Epithelial cell of esophagus (primary cell): Measurements from ENCODE around the gene ZFC3H1.

ENCODE experiments used
- DNase-seq: peaks from one replicate; pipeline ENCODE4 v3.0.0; 2010; ENCODE audit warnings: low read depth
- H3K4me3 ChIP-seq: 2 replicates; pipeline ENCODE4 v1.5.1; 2011; ENCODE audit warnings: mild to moderate bottlenecking, low read length, control low read depth
- TF ChIP-seq, protein P1 (sequence below): IDR thresholded peaks from 2 replicates; pipeline ENCODE4 v1.5.1; 2011; ENCODE audit warnings: low read depth, mild to moderate bottlenecking, low read length, control low read depth, inconsistent platforms; ENCODE audit not compliant: insufficient read depth; ENCODE audit errors: missing control alignments

The ZFC3H1 gene

GRCh38 chr12:71686658-71687025 lies 23.0 kb upstream of the ZFC3H1 start:
- DNase-seq, result peak; percentile 46
- TF ChIP-seq, protein P1, sequence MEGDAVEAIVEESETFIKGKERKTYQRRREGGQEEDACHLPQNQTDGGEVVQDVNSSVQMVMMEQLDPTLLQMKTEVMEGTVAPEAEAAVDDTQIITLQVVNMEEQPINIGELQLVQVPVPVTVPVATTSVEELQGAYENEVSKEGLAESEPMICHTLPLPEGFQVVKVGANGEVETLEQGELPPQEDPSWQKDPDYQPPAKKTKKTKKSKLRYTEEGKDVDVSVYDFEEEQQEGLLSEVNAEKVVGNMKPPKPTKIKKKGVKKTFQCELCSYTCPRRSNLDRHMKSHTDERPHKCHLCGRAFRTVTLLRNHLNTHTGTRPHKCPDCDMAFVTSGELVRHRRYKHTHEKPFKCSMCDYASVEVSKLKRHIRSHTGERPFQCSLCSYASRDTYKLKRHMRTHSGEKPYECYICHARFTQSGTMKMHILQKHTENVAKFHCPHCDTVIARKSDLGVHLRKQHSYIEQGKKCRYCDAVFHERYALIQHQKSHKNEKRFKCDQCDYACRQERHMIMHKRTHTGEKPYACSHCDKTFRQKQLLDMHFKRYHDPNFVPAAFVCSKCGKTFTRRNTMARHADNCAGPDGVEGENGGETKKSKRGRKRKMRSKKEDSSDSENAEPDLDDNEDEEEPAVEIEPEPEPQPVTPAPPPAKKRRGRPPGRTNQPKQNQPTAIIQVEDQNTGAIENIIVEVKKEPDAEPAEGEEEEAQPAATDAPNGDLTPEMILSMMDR, result no peak
- peak overlapping the region; percentile 71 for H3K4me3 ChIP-seq

DNA sequence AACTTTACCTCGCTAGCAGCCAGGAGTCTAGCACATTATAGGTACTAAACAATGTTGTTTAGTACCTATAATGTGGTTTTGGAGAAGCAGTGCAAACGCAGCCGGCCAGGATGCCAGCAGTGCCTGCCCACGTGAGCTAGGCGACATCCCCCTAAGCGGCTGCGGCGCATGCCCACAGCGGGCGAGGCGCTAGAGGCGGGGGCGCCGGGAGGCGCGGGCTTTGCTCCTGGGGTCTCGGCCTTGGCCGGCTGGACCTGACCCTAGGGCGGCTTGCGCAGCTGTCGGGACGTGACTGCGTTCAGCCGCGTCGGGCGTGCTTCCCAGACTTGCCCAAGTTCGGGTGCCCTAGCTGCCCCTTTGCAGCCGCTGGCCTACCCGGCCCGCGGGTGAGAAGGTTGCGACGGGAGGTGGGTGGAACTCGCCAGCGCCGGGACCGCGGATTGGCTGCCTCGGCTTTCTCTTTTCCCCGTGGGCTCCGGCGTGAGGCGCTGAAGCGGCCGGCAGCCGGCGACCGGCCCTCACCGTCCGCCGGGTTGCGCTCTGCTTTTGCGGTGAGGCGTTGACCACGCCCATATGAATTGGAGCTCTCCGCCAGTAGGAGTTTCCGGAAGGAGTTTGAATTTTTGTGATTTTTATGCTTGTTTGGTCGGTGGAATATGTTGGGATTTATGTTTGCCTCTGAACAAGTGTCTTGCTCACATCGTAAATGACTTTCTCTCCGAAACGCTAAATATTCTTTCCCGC lies 22.4 kb upstream of the ZFC3H1 start, which contains the start of gene TMEM19:
TMEM19 (plus strand) TSS at position 169 of the 744 bp plus-strand sequence. CDS start 599 bp downstream, outside the sequence.
- DNase-seq, result peak; percentile 93
- peak within 1 kb of the TSS; percentile 71 for H3K4me3 ChIP-seq
- TF ChIP-seq, protein P1, result peak; percentile 27

- TF ChIP-seq, protein P1, result no peak
- no peak for DNase-seq
Observed at GRCh38 chr12:71685312-71685906, 21.8 kb upstream of the ZFC3H1 start.

DNA sequence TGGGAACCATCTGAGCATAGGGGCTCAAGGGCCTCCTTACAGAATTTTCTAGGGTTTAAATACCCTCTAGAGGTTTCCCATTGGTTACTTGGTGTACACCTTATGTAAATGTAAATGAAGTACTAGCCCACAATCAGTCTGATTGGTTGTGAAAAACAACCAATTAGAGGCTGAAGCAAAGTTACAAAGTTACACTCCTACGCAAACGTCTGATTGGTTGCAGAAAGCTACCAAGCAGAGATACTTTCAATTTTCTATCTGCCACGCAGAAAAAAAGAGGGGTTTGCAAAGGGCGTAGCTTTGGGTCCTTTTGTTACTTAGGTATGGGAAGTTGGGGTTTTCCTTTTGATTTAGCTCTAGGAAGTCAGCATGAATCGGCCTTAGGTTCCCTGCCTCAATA lies 20.4 kb upstream of the ZFC3H1 start:
- TF ChIP-seq, protein P1, result no peak
- no peak for DNase-seq
- H3K4me3 ChIP-seq, result no peak overlapping the region

More at GRCh38 chr12:71685312-71685906, 21.8 kb upstream of the ZFC3H1 start:
- H3K4me3 ChIP-seq, result peak overlapping the region; percentile 71

GRCh38 chr12:71683633-71684032 lies 20.0 kb upstream of the ZFC3H1 start:
- H3K4me3 ChIP-seq, result no peak overlapping the region
- TF ChIP-seq, protein P1, result no peak
- DNase-seq, result no peak

GRCh38 chr12:71682466-71682865 lies 18.8 kb upstream of the ZFC3H1 start:
- TF ChIP-seq, protein P1, result no peak
- peak; percentile 25 for DNase-seq
- no peak overlapping the region for H3K4me3 ChIP-seq
